T-helper 2 cell (primary cell): ENCODE data around the gene SARS1.
"Not testable (repeated sequence)": the region's sequence is repeated elsewhere in the genome, so short reads cannot be mapped to it uniquely, and the experiment has no call there.

Experiments
- DNase-seq, 5 experiments: peaks; one replicate each; pipeline versions ENCODE4 v3.0.0 to v3.0.0-alpha.2; 2012 to 2022

Gene SARS1

DNA sequence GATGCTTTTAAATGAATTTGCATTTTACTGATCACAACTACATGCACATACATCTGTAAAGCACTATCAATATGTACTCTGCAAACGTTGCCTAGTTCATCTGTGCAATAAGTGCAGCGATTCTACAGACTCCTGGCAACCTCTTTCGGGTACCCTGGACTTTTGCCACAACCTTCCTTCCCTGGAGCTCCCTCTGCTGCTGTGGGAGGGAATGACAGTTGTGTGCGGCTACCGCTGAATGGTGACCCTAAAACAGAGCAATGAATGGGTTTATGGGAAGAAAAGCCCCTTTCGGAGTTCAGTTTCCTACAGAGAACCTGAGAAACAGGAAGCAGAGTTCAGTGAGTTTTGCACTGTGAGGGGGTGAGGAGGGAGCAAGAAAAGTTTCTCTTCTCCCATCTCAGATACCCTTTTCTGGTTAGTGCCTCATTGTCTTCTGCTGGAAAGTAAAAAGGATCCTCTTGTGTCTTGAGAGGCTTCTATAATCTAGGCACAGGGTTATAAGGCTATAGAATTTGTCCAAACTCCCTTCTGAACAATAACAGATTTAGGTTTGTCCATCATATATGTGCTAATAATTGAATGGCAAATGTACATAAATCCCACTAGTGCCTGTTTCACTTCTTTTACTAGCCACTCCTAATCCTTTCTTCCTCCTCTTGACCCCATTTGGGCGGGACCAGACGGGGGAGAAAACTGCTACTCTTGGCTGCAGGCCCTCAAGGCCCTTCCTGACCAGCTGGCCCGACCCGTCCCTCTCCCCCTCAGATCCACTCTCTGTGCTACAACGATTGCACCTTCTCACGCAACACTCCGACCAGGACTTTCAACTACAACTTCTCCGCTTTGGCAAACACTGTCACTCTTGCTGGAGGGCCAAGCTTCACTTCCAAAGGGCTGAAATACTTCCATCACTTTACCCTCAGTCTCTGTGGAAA, 19.8 kb upstream of the SARS1 start:
- DNase-seq, result peak in 2 of 5 experiments; percentile 50 to 67

DNA sequence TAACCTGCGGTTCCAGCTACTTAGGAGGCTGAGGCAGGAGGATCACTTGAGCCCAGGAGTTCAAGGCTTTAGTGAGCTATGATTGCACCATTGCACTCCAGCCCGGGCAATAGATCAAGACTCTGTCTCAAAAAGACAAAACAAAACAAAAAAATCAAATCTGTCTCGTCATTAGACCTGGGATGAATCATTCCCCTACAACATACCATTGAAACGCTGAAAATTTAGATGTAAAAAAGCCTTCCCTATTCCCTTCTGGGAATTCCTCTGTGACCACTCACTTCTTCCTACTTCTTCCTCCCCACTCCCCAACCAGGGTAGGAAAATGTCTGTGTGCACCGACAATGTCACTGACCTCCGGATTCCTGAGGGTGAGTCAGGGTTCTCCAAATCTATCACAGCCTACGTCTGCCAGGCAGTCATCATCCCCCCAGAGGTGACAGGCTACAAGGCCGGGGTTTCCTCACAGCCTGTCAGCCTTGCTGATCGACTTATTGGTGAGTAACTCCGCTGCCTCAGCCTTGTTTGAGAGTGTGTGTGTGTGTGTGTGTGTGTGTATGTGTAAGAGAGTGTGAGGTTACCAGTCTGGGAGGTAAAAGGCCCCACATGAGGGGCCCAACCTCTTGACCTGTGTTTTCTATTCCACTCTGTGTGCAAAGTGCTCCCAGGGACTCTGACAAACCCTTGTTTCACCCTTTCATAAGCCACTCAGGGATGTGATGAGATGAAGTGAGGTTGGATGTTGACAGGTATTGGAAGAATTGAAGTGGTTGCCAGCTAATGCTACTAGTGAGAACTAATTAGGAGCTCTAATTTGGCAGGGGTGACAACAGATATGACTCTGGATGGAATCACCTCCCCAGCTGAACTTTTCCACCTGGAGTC, 16.3 kb upstream of the SARS1 start:
- no peak for DNase-seq

DNA sequence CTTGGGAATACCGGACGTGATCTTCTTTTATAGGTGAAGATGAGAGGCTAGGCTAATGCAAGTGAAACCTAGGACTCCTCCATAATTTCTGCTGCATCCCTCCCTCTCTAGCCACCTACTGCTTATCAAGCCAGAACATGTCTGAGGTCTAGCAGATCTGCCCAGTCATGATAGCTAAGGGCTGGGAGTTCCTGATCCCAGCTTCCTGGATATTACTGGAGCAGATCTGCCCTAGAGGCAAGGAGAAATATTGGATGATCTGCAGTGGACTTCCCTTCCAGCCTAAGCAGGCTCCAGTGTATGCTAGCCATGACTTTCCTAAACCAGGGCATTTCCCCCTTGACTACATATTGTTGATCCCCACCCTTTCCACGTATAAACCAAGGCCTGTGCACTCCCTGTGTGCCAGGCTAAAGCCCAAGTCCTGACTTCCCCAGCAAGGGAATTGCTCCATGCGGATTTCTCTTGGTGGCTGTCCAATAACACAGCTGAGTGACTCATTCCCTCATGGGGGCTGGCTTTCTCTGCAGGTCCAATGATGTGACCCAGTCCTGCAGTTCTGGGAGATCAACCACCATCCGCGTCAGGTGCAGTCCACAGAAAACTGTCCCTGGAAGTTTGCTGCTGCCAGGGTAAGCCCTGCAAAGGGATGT, 15.5 kb upstream of the SARS1 start:
- DNase-seq, result no peak

DNA sequence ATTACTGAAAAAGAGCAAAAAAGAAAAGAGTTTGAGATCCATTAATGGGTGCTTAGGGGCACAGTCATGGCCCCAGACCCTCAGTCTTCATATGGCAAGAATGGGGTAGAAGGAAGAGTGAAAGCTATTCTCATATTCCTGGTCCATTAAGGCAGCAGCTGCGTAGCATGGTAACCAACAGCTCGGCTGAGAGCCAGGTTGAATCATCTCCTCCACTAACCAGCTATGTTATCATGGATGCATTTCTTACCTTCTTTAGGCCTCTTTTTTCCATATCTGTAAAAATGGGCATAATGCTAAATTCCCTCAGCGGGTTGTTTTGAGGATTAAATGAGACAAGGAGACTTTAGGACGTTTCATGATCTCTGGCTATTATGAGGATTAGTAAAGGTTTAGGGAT, 15.0 kb upstream of the SARS1 start:
- DNase-seq, result no peak

DNA sequence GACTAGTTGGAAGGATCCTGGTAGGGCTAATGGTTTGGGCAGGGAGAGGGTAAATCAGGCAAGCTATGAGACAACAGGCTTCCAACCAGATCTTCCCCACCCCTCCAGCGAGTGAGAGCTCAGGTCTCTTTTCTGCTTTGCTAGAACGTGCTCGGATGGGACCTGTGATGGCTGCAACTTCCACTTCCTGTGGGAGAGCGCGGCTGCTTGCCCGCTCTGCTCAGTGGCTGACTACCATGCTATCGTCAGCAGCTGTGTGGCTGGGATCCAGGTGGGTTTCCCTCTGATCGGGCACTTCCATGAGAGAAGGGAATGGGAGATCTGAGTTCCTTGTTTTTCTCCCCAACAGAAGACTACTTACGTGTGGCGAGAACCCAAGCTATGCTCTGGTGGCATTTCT, 14.0 kb upstream of the SARS1 start:
- DNase-seq, result peak in 1 of 5 experiments; percentile 42

DNA sequence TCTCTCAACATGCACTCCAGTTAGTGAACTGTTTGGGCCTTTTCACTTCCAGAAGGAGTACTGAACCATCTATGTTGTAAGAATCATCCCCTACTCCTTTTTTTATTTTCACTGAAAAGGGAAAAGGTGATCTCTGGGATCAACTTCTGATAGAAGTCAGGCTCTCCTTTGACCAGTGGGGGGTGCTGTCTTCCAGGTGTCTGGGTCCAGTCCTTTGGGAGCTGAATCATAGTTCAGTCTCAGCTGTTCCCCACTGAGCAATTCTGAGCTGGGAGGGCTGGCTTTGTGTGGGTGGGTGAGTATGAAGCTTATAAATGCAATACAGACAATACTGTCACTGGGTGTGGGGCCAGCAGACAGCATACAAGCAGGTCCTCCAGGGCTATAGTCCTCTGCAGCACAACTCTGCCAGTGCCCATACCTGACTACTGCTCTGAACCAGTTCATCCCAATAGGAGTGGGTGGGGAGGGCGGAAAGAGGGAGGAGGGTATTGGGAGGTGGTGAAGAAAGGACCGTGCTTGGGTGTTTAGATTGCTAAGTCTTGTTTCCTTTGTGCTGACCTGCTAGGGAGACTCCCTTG, 12.5 kb upstream of the SARS1 start:
- peak in 2 of 5 experiments; percentile 42 to 62 for DNase-seq

DNA sequence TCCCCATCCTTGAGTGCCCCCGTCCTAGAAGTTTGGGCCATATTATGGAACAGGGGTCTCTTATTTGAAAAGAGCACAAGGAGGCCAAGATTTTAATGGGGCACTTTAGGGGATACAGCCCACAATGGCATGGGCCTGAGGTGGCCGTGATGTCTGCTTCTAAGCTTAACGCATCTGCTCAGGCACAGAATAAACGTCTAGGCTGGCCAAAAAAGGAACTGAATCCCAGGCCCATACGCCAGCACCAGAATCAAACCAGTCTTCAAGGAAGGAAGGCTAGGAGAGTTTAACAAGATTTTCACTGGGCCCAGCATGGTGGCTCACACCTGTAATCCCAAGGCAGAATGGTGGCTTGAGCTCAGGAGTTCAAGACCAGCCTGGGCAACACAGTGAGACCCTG, 9.2 kb upstream of the SARS1 start:
- no peak for DNase-seq

DNA sequence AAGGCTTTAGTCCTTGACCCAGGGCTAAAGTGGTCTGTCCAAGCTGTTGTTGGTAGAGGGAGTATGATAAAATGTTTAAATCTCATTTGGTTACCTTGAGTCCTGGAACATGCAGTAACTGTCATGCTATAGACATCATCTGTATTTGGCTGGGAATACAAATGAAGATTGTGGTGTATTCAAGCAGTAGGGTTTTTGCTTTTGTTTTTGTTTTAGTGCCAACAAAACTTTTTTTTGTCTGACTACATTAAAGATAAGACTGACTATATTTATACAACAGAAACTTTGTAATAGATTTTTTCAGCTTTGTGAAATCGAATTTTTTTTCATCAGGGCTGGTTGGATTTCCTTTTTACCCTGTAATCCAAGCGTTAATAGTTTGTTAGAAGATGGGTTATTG, 7.4 kb upstream of the SARS1 start:
- no peak for DNase-seq

DNA sequence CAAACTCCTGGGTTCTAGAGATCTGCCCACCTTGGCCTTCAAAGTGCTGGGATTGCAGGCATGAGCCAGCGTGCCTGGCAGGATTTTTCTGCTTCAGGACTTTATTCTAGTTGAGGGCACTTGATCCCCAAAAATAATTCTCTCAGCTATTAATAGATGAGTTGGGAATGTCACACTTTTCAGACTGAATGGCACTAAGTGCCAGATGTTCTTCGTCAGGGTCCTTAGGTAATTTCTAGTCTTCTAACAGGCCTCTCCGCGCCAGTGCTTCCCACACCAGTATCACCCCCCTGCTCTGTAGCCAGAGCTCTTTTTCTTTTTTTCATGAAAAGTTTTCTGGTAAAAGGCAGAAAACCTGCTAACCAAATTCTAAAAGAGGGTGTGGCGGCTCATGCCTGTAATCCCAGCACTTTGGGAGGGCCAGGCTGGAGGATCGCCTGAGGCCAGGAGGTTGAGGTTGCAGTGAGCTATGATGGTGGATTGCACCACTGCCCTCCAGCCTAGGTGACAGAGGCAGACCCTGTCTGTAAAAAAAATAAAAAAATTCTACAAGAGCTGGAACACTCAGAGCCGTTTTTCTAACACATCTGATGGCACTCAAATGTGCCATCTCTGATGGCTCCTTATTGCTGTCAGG, 6.1 kb upstream of the SARS1 start:
- no peak for DNase-seq

DNA sequence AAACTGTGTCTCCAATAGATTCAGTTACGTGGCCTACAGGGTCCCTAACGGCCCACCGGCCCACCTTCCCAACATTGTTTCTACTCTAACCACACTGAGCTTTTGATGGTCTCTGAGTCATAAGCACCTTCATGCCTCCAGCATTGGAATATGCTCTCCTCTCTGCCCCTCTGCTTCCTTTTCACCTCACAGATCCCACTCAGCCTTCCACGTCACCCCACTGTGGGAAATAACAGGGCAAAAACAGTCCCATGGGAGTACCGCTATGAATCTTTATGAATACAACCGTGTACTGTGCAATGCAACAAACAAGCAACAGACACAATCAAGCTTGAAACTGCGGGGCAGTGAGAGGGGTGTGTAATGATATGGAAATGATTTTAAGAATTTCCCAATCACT, 5.3 kb upstream of the SARS1 start:
- no peak for DNase-seq

DNA sequence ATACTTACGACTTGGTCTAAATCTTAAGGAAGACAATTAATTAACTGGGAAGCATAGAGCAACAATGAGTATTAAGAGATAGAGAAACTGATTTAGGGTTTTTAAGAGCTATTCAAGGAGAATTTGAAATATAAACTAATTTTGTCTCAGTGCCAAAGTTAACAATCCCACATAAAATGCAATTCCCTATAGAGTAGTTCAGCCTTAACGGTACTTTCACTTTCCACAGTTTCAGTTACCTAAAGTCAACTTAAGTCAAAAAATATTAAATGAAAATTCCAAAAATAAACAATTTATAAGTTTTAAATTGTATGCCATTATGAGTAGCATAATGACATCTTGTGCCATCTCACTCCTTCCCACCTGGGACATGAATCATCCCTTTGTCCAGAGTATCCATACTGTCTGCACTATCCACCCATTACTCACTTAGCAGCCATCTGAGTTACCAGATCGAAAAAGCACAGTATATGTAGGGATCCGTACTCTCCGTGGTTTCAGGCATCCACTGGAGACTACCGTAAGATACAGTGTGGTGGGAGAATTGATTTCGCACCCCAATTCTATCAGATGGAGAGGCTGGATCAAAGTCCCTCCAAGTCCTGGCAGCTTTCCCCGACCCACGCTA, 4.8 kb upstream of the SARS1 start:
- DNase-seq, result no peak

DNA sequence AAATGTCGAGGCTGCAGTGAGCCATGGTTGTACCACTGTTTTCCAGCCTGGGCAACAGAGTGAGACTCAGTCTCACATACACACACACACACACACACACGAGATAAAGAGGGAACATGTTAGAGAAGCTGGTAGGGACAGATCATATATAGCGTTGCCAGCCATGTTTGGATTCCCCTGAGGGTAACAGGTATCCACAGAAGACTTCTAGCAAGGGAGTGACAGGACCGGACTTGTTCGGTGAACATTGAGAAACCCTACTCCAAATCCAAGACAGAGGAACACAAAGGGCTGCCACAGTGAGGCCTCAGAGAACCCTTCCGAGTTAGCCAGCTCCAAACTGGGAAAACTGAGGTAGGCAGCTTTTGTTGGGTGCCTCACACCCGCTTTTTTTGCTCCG, 3.7 kb upstream of the SARS1 start:
- DNase-seq, result no peak

DNA sequence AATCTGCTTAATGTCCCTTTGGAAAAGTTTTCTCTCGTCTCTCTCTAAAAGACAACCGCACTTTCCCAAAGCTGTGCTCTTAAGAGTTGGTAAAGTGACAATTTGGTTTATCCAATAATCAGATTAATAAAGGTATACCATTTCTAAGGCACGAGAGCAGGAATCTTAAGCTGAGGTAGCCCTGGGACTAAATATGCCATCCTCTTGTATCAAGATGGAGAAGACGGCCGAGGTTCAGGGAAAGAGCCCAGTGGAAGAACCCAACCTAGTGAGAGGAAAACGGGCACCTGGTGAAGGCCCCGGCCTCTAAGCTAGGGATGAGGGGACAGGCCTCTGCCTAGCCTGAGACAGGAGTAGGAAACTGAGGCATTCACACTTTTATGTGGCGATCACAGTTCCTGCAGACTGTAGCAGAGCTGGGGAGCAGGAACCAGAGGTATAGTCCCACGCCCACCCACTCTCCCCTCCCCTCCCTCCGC, 334 bp upstream of the SARS1 start:
- DNase-seq, result no peak

DNA sequence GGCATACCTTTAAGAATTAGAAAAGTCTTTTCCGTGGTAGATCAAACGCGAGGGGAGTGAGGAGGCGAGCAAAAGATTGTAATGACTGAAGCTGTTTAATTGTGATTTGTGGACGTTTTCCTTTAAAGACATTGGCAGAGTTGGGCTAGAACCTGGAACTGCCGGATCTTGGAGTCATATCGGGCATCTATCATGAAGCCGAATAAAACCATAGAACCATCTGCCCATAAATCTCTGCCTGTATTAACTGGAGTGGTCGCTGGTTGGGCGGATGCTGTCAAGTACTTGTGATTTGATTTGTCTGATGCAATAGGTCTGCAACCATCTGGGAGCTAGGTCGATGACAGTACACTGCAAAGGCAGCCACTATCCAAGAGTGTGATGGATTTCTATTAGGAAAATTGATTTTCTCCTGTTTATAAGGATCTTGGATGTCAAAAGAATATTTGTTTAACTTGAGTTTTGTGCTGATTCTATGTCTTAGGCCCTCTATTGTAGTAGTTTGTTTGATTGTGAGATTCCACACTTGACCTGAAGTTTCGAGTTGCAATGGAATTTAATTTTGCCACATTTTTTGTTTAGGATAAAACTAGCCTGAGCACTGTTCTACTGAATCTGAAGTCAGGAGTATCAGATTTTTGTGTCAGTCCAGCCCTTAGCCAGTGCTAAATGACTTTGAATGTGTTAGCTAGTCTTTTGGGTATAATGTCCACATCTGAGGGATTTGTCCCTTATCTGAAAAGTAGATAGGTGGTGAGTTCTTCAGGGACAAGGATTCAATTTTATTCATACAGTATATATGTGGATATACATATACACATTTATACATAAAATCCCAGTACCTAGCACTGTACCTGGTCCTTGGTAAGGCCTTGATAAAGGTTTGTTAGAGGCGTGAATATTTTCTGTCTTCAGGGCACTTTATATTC, 1.2 kb downstream of the SARS1 start:
- peak in 3 of 5 experiments; percentile 8 to 73 (median 17) for DNase-seq

DNA sequence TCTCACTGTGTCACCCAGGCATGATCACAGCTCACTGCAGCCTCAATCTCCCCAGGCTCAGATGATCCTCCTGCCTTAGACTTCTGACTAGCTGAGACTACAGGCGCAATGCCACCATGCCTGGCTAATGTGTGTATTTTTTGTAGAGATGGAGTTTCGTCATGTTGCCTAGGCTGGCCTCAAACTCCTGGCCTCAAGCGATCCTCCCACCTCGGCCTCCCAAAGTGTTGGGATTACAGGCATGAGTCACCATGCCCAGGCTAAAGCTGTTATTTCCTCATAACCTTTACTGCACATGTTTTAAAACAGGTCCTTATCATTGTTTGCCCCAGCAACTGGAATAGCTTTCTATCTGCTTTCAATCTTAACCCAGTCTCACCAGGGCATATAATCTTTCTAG, 2.9 kb downstream of the SARS1 start:
- no peak for DNase-seq

DNA sequence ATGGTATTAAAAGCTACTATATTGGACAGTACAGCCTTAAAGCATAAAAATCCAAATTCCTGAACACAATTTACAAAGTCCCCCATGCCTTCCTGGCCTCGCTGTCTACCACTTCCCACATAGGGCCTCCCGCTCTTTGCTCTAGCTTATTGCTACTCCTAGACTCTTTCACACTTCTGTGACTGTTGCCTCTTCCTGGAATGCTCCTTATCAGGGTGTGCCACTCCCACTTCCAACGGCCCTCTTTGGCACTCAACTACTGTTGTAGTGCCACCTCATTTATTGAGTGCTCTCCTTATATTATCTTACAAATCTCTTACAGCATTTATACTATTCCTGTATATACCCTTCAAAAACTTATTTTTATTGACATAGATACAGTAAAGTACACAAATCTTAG, 4.8 kb downstream of the SARS1 start:
- no peak for DNase-seq

DNA sequence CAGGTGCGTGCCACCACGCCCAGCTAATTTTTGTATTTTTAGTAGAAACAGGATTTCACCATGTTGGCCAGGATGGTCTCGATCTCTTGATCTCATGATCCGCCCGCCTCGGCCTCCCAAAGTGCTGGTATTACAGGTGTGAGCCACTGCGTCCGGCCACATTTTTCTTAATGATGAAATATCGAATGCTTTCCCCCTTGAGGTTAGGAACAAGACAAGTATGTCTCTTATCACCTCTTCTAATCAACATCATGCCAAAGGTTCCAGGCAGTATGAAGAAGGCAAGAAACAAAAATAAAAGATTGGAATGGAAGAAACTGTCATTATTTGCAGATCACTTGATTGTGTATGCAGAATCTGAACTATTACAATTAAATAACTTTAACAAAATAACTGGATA, 7.5 kb downstream of the SARS1 start:
- DNase-seq, result not testable (repeated sequence)

DNA sequence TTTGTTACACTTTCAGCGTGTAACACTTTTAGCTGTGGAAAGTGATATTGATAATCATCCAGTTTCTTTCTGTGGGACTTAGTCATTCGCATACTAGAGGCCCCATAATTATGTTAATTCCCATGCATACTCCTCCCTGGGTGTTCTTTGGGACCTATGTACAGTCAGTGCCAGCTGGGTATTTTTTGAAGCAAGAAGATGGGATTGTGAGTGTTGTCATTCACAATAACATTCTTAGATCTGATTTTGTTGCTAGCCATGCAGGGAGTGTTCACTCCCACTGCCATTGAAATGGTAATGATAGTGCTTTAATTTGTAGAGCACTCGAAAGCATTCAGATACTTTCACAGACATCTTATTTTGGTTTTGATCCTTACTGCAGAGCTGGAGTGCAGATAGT, 11.6 kb downstream of the SARS1 start:
- no peak for DNase-seq

DNA sequence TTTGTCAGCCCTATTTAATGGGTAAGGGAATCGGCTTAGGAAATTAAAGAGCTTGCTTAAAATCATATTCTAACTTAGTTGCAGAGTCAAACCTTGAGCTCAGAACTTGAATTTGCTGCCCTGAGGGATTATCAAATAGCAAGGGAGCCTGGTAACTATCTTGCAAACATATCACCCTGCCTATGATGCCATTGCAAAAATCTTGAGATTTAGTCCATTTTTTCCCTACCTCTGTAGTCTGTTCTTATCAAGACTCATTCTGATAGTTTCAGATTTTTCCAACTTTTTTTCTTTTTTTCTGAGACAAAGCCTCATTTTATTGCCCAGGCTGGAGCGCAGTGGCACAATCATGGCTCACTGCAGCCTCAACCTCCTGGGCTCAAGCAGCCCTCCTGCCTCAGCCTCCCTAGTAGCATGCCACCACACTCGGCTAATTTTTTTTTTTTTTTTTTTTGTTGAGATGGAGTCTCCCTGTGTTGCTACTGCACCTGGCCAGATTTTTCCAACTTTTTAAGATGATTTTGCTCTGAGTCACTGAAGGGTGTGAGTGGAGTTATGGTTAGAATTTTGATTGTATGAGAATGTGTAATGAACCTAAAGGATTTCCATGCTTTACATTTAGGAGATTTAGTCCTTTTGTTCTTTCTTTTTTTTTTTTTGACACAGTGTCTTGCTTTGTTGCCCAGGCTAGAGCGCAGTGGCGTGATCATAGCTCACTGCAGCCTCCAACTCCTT, 12.2 kb downstream of the SARS1 start:
- no peak for DNase-seq

DNA sequence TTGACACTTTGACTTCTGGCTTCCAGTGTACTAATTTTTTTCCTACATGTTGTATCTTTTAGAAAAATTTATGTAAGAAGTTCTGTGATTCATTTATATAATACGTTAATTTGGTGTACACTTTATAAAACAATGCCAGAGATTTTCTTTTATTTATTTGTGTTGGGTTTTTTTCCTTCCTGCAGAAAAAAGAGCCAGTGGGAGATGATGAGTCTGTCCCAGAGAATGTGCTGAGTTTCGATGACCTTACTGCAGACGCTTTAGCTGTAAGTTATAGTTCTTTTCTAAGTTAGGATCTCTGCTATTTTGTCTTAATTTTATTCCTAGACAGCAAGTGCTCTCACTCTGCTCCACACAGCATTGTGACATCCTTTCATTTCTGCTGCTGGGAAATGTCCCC, 14.4 kb downstream of the SARS1 start:
- DNase-seq, result no peak
